ENCODE data around the gene MAPKAPK5.

Gene MAPKAPK5

GRCh38 chr12:111901182-111901581 is 59.2 kb downstream of the MAPKAPK5 start:
- peaks cover 5% of the 10 kb centered on the region for H3K36me3 ChIP-seq (ENCODE audit: control insufficient read depth, low read depth, low read length)
- H3K9ac ChIP-seq (ENCODE audit: low read length): no peak overlapping the region
- no peak overlapping the region for H3K4me3 ChIP-seq (ENCODE audit: low read length)

DNA sequence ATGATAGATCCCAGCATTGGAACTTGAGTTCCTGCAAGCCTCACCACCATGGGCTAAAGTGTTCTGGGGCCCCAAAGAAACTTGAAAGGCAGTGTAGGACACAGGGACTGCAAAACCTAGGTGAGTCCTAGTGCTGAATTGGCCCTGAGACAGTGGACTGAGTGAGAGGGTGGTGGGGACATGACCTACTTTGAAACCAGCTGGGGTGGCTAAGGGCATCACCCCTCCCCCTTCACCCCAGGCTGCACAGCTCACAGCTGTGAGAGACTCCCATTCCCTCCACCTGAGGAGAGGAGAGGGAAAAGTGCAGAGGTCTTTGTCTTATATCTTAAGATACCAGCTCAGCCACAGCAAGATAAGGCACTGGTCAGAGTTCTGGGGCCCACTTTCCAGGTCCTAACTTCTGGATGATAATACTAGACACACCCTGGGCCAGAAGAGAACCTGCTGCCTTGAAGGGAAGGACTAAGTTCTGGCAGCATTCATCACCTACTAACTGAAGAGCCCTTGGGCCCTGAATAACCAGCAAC is 62.5 kb downstream of the MAPKAPK5 start:
- no peak overlapping the region for H3K27ac ChIP-seq (ENCODE audit: low read length)
- no peaks in the 10 kb centered on the region for H3K36me3 ChIP-seq (ENCODE audit: control insufficient read depth, low read depth, low read length)
- H3K9ac ChIP-seq (ENCODE audit: low read length): no peak overlapping the region
- H3K4me1 ChIP-seq (ENCODE audit: control insufficient read depth, low read depth, low read length): no peaks in the 10 kb centered on the region
- H3K27me3 ChIP-seq (ENCODE audit: control insufficient read depth, insufficient read depth, low read length): no peaks in the 10 kb centered on the region
- peaks cover 3% of the 10 kb centered on the region for H3K9me3 ChIP-seq (ENCODE audit: control insufficient read depth, low read depth, low read length)
- H3K4me3 ChIP-seq (ENCODE audit: low read length): no peak overlapping the region

More at GRCh38 chr12:111901182-111901581, 59.2 kb downstream of the MAPKAPK5 start:
- Histone ChIP-seq H3K9me3 (ENCODE audit: control insufficient read depth, low read depth, low read length) (no peaks in the 10 kb centered on the region), H3K27ac (ENCODE audit: low read length) (no peak overlapping the region), H3K4me1 (ENCODE audit: control insufficient read depth, low read depth, low read length) (no peaks in the 10 kb centered on the region), H3K27me3 (ENCODE audit: control insufficient read depth, insufficient read depth, low read length) (no peaks in the 10 kb centered on the region)

DNA sequence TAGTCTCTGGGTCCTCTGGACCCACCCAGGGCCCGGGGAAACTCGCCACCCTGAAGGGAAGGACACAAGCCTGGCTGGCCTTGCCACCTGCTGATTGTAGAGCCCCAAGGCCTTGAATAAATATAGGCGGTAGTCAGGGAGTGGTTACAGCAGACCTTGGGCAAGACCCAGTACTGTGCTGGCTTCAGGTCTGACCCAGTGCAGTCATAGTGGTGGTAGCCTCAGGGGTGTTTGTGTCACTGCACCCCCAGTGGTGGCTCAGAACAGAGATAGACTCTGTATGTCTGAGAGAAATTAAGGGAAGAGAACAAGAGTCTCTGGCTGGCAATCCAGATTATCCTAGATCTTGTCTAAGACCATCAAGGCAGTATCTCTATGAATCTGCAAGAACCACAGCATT is 63.5 kb downstream of the MAPKAPK5 start:
- H3K4me1 ChIP-seq (ENCODE audit: control insufficient read depth, low read depth, low read length): no peaks in the 10 kb centered on the region
- H3K27ac ChIP-seq (ENCODE audit: low read length): no peak overlapping the region
- no peaks in the 10 kb centered on the region for H3K27me3 ChIP-seq (ENCODE audit: control insufficient read depth, insufficient read depth, low read length)
- H3K9me3 ChIP-seq (ENCODE audit: control insufficient read depth, low read depth, low read length): peaks cover 3% of the 10 kb centered on the region
- H3K36me3 ChIP-seq (ENCODE audit: control insufficient read depth, low read depth, low read length): no peaks in the 10 kb centered on the region
- H3K4me3 ChIP-seq (ENCODE audit: low read length): no peak overlapping the region
- no peak overlapping the region for H3K9ac ChIP-seq (ENCODE audit: low read length)

DNA sequence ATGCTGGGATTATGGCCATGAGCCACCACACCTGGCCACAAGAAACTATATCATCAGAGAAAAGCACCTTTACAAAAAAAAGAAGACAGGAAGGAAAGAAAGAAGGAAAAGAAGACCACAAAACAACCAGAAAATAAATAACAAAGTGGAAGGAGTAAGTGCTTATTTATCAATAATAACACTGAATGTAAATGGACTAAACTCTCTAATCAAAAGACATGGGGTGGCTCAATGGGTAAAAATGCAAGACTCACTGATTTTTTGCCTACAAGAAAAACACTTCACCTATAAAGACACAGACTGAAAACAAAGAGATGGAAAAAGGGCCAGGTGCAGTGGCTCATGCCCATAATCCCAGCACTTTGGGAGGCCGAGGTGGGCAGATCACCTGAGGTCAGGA is 65.7 kb downstream of the MAPKAPK5 start:
- Histone ChIP-seq H3K36me3 (ENCODE audit: control insufficient read depth, low read depth, low read length) (no peaks in the 10 kb centered on the region), H3K27ac (ENCODE audit: low read length) (no peak overlapping the region), H3K9ac (ENCODE audit: low read length) (no peak overlapping the region), H3K4me1 (ENCODE audit: control insufficient read depth, low read depth, low read length) (no peaks in the 10 kb centered on the region), H3K27me3 (ENCODE audit: control insufficient read depth, insufficient read depth, low read length) (no peaks in the 10 kb centered on the region), H3K4me3 (ENCODE audit: low read length) (no peak overlapping the region), H3K9me3 (ENCODE audit: control insufficient read depth, low read depth, low read length) (peaks cover 3% of the 10 kb centered on the region)

- no peaks in the 10 kb centered on the region for H3K27me3 ChIP-seq (ENCODE audit: control insufficient read depth, insufficient read depth, low read length)
- H3K9ac ChIP-seq (ENCODE audit: low read length): no peak overlapping the region
- no peaks in the 10 kb centered on the region for H3K9me3 ChIP-seq (ENCODE audit: control insufficient read depth, low read depth, low read length)
- no peak overlapping the region for H3K27ac ChIP-seq (ENCODE audit: low read length)
- no peak overlapping the region for H3K4me3 ChIP-seq (ENCODE audit: low read length)
- H3K4me1 ChIP-seq (ENCODE audit: control insufficient read depth, low read depth, low read length): no peaks in the 10 kb centered on the region
- H3K36me3 ChIP-seq (ENCODE audit: control insufficient read depth, low read depth, low read length): no peaks in the 10 kb centered on the region
These were observed 83.1 kb downstream of the MAPKAPK5 start for GRCh38 chr12:111925171-111925570.

DNA sequence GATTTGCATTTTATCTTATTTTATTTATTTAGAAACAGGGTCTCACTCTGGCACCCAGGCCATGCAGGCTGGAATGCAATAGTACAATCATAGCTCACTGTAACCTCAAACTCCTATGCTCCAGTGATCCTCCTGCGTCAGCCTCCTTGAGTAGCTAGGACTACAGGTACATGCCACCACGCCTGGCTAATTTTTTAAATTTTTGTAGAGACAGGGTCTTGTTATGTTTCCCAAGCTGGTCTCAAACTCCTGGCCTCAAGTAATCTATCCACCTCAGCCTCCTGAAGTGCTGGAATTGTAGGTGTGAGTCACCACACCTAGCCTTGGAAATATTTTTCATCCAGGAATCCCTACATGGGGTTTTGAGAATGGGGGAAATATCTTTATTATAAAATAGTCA is 84.6 kb downstream of the MAPKAPK5 start:
- Histone ChIP-seq H3K9me3 (ENCODE audit: control insufficient read depth, low read depth, low read length) (no peaks in the 10 kb centered on the region), H3K9ac (ENCODE audit: low read length) (no peak overlapping the region), H3K4me1 (ENCODE audit: control insufficient read depth, low read depth, low read length) (no peaks in the 10 kb centered on the region), H3K4me3 (ENCODE audit: low read length) (no peak overlapping the region), H3K27ac (ENCODE audit: low read length) (no peak overlapping the region), H3K27me3 (ENCODE audit: control insufficient read depth, insufficient read depth, low read length) (no peaks in the 10 kb centered on the region), H3K36me3 (ENCODE audit: control insufficient read depth, low read depth, low read length) (no peaks in the 10 kb centered on the region)

DNA sequence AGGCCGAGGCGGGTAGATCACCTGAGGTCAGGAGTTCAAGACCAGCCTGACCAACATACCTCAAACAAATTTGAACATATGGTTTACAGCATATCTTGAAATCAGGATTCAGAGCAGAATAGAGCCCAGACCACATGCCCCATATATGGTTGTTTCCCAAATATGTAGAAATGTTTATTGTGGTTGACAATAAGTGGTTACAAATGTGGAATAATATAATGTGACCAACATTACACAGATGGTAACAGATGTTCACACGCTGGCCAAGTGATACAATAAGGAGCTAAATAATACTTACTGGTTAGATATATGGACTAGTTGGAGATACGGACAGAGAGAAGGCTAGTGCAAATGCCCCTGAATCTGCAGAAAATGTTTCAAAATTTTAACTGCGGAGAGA is 85.3 kb downstream of the MAPKAPK5 start:
- no peaks in the 10 kb centered on the region for H3K9me3 ChIP-seq (ENCODE audit: control insufficient read depth, low read depth, low read length)
- no peak overlapping the region for H3K9ac ChIP-seq (ENCODE audit: low read length)
- no peak overlapping the region for H3K4me3 ChIP-seq (ENCODE audit: low read length)
- H3K4me1 ChIP-seq (ENCODE audit: control insufficient read depth, low read depth, low read length): no peaks in the 10 kb centered on the region
- H3K27ac ChIP-seq (ENCODE audit: low read length): no peak overlapping the region
- no peaks in the 10 kb centered on the region for H3K36me3 ChIP-seq (ENCODE audit: control insufficient read depth, low read depth, low read length)
- H3K27me3 ChIP-seq (ENCODE audit: control insufficient read depth, insufficient read depth, low read length): no peaks in the 10 kb centered on the region

GRCh38 chr12:111932241-111932640 is 90.2 kb downstream of the MAPKAPK5 start:
- H3K27ac ChIP-seq (ENCODE audit: low read length): no peak overlapping the region
- H3K36me3 ChIP-seq (ENCODE audit: control insufficient read depth, low read depth, low read length): no peaks in the 10 kb centered on the region
- no peak overlapping the region for H3K9ac ChIP-seq (ENCODE audit: low read length)
- no peaks in the 10 kb centered on the region for H3K9me3 ChIP-seq (ENCODE audit: control insufficient read depth, low read depth, low read length)
- no peaks in the 10 kb centered on the region for H3K4me1 ChIP-seq (ENCODE audit: control insufficient read depth, low read depth, low read length)
- H3K27me3 ChIP-seq (ENCODE audit: control insufficient read depth, insufficient read depth, low read length): no peaks in the 10 kb centered on the region
- no peak overlapping the region for H3K4me3 ChIP-seq (ENCODE audit: low read length)

GRCh38 chr12:111936869-111937268 is 94.8 kb downstream of the MAPKAPK5 start:
- Histone ChIP-seq H3K4me1 (ENCODE audit: control insufficient read depth, low read depth, low read length) (no peaks in the 10 kb centered on the region), H3K9ac (ENCODE audit: low read length) (no peak overlapping the region), H3K9me3 (ENCODE audit: control insufficient read depth, low read depth, low read length) (no peaks in the 10 kb centered on the region), H3K36me3 (ENCODE audit: control insufficient read depth, low read depth, low read length) (no peaks in the 10 kb centered on the region), H3K27ac (ENCODE audit: low read length) (no peak overlapping the region), H3K27me3 (ENCODE audit: control insufficient read depth, insufficient read depth, low read length) (no peaks in the 10 kb centered on the region), H3K4me3 (ENCODE audit: low read length) (no peak overlapping the region)

- Histone ChIP-seq H3K4me1 (ENCODE audit: control insufficient read depth, low read depth, low read length) (no peaks in the 10 kb centered on the region), H3K9ac (ENCODE audit: low read length) (no peak overlapping the region), H3K4me3 (ENCODE audit: low read length) (no peak overlapping the region), H3K9me3 (ENCODE audit: control insufficient read depth, low read depth, low read length) (no peaks in the 10 kb centered on the region), H3K27me3 (ENCODE audit: control insufficient read depth, insufficient read depth, low read length) (no peaks in the 10 kb centered on the region), H3K36me3 (ENCODE audit: control insufficient read depth, low read depth, low read length) (no peaks in the 10 kb centered on the region), H3K27ac (ENCODE audit: low read length) (no peak overlapping the region)
These were observed 95.4 kb downstream of the MAPKAPK5 start for GRCh38 chr12:111937429-111937828.

- H3K4me3 ChIP-seq (ENCODE audit: low read length): no peak overlapping the region
- no peaks in the 10 kb centered on the region for H3K9me3 ChIP-seq (ENCODE audit: control insufficient read depth, low read depth, low read length)
- H3K27ac ChIP-seq (ENCODE audit: low read length): no peak overlapping the region
- H3K27me3 ChIP-seq (ENCODE audit: control insufficient read depth, insufficient read depth, low read length): no peaks in the 10 kb centered on the region
- H3K36me3 ChIP-seq (ENCODE audit: control insufficient read depth, low read depth, low read length): no peaks in the 10 kb centered on the region
- no peak overlapping the region for H3K9ac ChIP-seq (ENCODE audit: low read length)
- no peaks in the 10 kb centered on the region for H3K4me1 ChIP-seq (ENCODE audit: control insufficient read depth, low read depth, low read length)
These were observed 100.5 kb downstream of the MAPKAPK5 start for GRCh38 chr12:111942557-111942956.

GRCh38 chr12:111943929-111944328 is 101.9 kb downstream of the MAPKAPK5 start:
- H3K27me3 ChIP-seq (ENCODE audit: control insufficient read depth, insufficient read depth, low read length): no peaks in the 10 kb centered on the region

More at GRCh38 chr12:111943929-111944328, 101.9 kb downstream of the MAPKAPK5 start:
- H3K4me1 ChIP-seq (ENCODE audit: control insufficient read depth, low read depth, low read length): peaks cover 7% of the 10 kb centered on the region
- H3K9ac ChIP-seq (ENCODE audit: low read length): no peak overlapping the region
- H3K4me3 ChIP-seq (ENCODE audit: low read length): no peak overlapping the region
- no peak overlapping the region for H3K27ac ChIP-seq (ENCODE audit: low read length)
- no peaks in the 10 kb centered on the region for H3K36me3 ChIP-seq (ENCODE audit: control insufficient read depth, low read depth, low read length)
- H3K9me3 ChIP-seq (ENCODE audit: control insufficient read depth, low read depth, low read length): no peaks in the 10 kb centered on the region
